GM23338 (cell line): ENCODE results near the gene TYROBP.

Source experiments
- CREB1 ChIP-seq: fragments of 250-450 bp; sonication (Bioruptor Pico); IDR thresholded peaks from 2 replicates; pipeline ENCODE4 v1.5.0; 2020; ENCODE audit warnings: low read depth, mild to moderate bottlenecking, moderate library complexity
- CTCF ChIP-seq, 2 experiments: fragments of 200-600 bp in 1 of 2; sonication (generic) in 1 of 2; conservative IDR thresholded peaks; 2 replicates each; pipeline versions ENCODE4 v1.5.1 to v1.6.1; 2016 to 2017; ENCODE audit warnings: antibody characterized with exemption in 2 of 2, low read depth in 2 of 2, mild to moderate bottlenecking in 2 of 2, moderate library complexity in 1 of 2

- TF ChIP-seq CTCF (conservative IDR thresholded peaks at IDR 0.05; ENCODE audit: low read depth in 2 of 2) (no peak), CREB1 (no peak)
Observed at GRCh38 chr19:35859414-35859813, 48.7 kb downstream of the TYROBP start.
